Naive thymus-derived CD4-positive, alpha-beta T cell (primary cell): ENCODE data around the gene GTF2IRD1. TPM values are rescaled to one million over a fixed set of nuclear protein-coding genes. Genes with fewer than 3 reads are reported as not detected.

Experiments used
- ATAC-seq: fragments of 150-1000 bp; cut with Tn5 transposase; 2 replicates; pipeline ENCODE4 v1.10.0; 2021; ENCODE audit warnings: mild to moderate bottlenecking, moderate library complexity
- CTCF ChIA-PET: fragments of 350-600 bp; sonication (Branson Sonifier 250); formaldehyde crosslinking; loops from one replicate; lab custom pipeline; 2021; ENCODE audit warnings: antibody characterized with exemption; lab: Charles Lee
- POLR2A ChIA-PET: fragments of 350-600 bp; sonication (Branson Sonifier 250); formaldehyde crosslinking; loops from one replicate; lab custom pipeline; 2021; ENCODE audit warnings: antibody characterized with exemption, inconsistent platforms; lab: Charles Lee
- DNase-seq, 9 donors: peaks; one replicate each; pipeline versions ENCODE4 v3.0.0 to v3.0.0-alpha.2; 2020 to 2022; ENCODE audit warnings: mixed read lengths in 1 of 9
- H3K27ac ChIP-seq: one replicate; pipeline ENCODE4 v1.7.0; 2013; ENCODE audit warnings: mild to moderate bottlenecking, low read depth, low read length, moderate library complexity
- H3K27me3 ChIP-seq, 2 donors: one replicate each; pipeline ENCODE4 v1.7.0; 2013; ENCODE audit warnings: low read length in 2 of 2, mild to moderate bottlenecking in 2 of 2, moderate library complexity in 2 of 2; ENCODE audit not compliant: control insufficient read depth in 2 of 2, insufficient read depth in 2 of 2
- H3K36me3 ChIP-seq, 3 experiments: 1 replicate in 2 of 3; 2 replicates in 1 of 3; pipeline ENCODE4 v1.7.0; 2013; ENCODE audit warnings: low read length in 3 of 3, mild to moderate bottlenecking in 3 of 3, moderate library complexity in 1 of 3; ENCODE audit not compliant: insufficient read depth in 3 of 3, control insufficient read depth in 2 of 3
- H3K4me1 ChIP-seq, 2 donors: one replicate each; pipeline ENCODE4 v1.7.0; 2013; ENCODE audit warnings: low read length in 2 of 2, mild to moderate bottlenecking in 2 of 2, moderate library complexity in 1 of 2; ENCODE audit not compliant: control insufficient read depth in 2 of 2, insufficient read depth in 2 of 2
- H3K4me3 ChIP-seq: 2 replicates; pipeline ENCODE4 v1.7.0; 2013; ENCODE audit warnings: mild to moderate bottlenecking, low read length
- H3K9me3 ChIP-seq, 3 experiments: 1 replicate in 2 of 3; 2 replicates in 1 of 3; pipeline ENCODE4 v1.7.0; 2013; ENCODE audit warnings: low read length in 3 of 3; ENCODE audit not compliant: control insufficient read depth in 2 of 3
- H3K27ac Mint-ChIP-seq, 9 donors: one replicate each; pipeline ENCODE4 v1.8.0; 2020 to 2022; ENCODE audit warnings: mixed read lengths in 9 of 9, mild to moderate bottlenecking in 8 of 9, moderate library complexity in 5 of 9, inconsistent platforms in 2 of 9
- H3K27me3 Mint-ChIP-seq, 5 donors: one replicate each; pipeline ENCODE4 v1.8.0; 2021 to 2022; ENCODE audit warnings: mixed read lengths in 5 of 5, mild to moderate bottlenecking in 1 of 5
- H3K36me3 Mint-ChIP-seq, 5 donors: one replicate each; pipeline ENCODE4 v1.8.0; 2020 to 2022; ENCODE audit warnings: mixed read lengths in 5 of 5, mild to moderate bottlenecking in 3 of 5, inconsistent platforms in 1 of 5
- H3K4me1 Mint-ChIP-seq, 7 donors: one replicate each; pipeline ENCODE4 v1.8.0; 2020 to 2022; ENCODE audit warnings: mixed read lengths in 7 of 7, mild to moderate bottlenecking in 3 of 7, inconsistent platforms in 1 of 7
- H3K4me3 Mint-ChIP-seq, 10 donors: one replicate each; pipeline ENCODE4 v1.8.0; 2020 to 2022; ENCODE audit warnings: mild to moderate bottlenecking in 10 of 10, mixed read lengths in 10 of 10, moderate library complexity in 6 of 10, inconsistent platforms in 2 of 10
- H3K9me3 Mint-ChIP-seq, 11 donors: one replicate each; pipeline ENCODE4 v1.8.0; 2020 to 2022; ENCODE audit warnings: mixed read lengths in 11 of 11, mild to moderate bottlenecking in 4 of 11, inconsistent platforms in 1 of 11, moderate library complexity in 1 of 11
- intact Hi-C, 2 donors: fragments of 100-400 bp; cut with micrococcal nuclease; formaldehyde crosslinking; loops; one replicate each; pipeline ENCODE4 v1.15.1; 2023
- polyA plus RNA-seq, 2 donors: library from polyadenylated mRNA; unstranded; fragments of 300-500 nt; fragmentation: Illumina TruSeq; gene quantifications; one replicate each; pipeline ENCODE4 v1.2.3, GENCODE V29; 2021
- total RNA-seq, 6 experiments: library from RNA in 5 of 6; stranded (reverse) in 5 of 6; gene quantifications; 1 replicate in 5 of 6; 2 replicates in 1 of 6; pipeline ENCODE4 v1.2.3 and lab custom pipeline; 2021 to 2026

The GTF2IRD1 gene
- total and polyA plus RNA-seq, 7 experiments from 2014 or later: 0.07 to 5.6 (median 0.93) TPM; not detected in 1

- ChIA-PET CTCF (interaction anchor here (0.7 kb wide), 1 partner anchor 114 kb away, joined by 3 read pairs; no protein-coding TSS in a partner anchor), POLR2A (interaction anchor here (0.6 kb wide), 1 partner anchor 52 kb away, joined by 3 read pairs; no protein-coding TSS in a partner anchor)
- Mint-ChIP-seq H3K27ac (no peak overlapping the region), H3K27me3 (no peaks in the 10 kb centered on the region), H3K4me3 (no peak overlapping the region), H3K9me3 (no peaks in the 10 kb centered on the region), H3K4me1 (no peaks in the 10 kb centered on the region), H3K36me3 (no peaks in the 10 kb centered on the region)
- H3K27ac ChIP-seq: no peak overlapping the region
- H3K4me3 ChIP-seq: no peak overlapping the region
- intact Hi-C loops: no loop called here
- H3K9me3 ChIP-seq: no peaks in the 10 kb centered on the region
- ATAC-seq: no peak
- H3K36me3 ChIP-seq: no peaks in the 10 kb centered on the region
- DNase-seq: no peak
- H3K27me3 ChIP-seq: no peaks in the 10 kb centered on the region
- no peaks in the 10 kb centered on the region for H3K4me1 ChIP-seq
Observed at GRCh38 chr7:74579800-74580685, 126.3 kb downstream of the GTF2IRD1 start.

DNA sequence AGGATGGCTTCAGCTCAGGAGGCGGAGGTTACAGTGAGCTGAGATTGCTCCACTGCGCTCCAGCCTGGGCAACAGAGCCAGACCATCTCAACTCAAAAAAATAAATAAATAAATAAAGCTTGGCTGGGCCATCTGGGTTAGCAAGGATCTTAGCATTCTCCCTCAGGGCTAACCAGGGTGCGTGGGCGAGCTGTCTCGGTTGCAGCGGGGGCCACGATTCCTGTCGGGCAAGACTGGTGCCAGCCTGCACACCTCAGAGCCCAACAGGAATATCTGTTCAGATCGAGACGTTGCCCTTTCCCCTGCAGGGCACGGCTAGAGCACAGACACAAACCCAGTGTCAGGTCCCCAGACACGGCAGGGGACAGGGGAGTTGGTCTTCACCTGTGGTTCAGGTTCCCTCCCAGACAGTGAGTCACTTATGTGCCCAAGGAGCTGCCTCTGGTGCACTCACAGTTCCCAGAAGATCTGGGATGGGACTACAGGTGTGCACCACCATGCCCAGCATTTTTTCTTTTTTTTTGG, 128.3 kb downstream of the GTF2IRD1 start:
- ChIA-PET POLR2A (no interaction called here), CTCF (no interaction called here)
- no peaks in the 10 kb centered on the region for H3K4me1 ChIP-seq
- no peak overlapping the region for H3K4me3 ChIP-seq
- H3K27me3 ChIP-seq: no peaks in the 10 kb centered on the region
- H3K4me1 Mint-ChIP-seq: no peaks in the 10 kb centered on the region
- intact Hi-C loops: no loop called here
- no peaks in the 10 kb centered on the region for H3K9me3 ChIP-seq
- no peak overlapping the region for H3K27ac Mint-ChIP-seq
- no peak overlapping the region for H3K4me3 Mint-ChIP-seq
- H3K27me3 Mint-ChIP-seq: no peaks in the 10 kb centered on the region
- H3K9me3 Mint-ChIP-seq: no peaks in the 10 kb centered on the region
- DNase-seq (no peak), ATAC-seq (no peak)
- no peaks in the 10 kb centered on the region for H3K36me3 Mint-ChIP-seq
- no peaks in the 10 kb centered on the region for H3K36me3 ChIP-seq
- H3K27ac ChIP-seq: no peak overlapping the region

DNA sequence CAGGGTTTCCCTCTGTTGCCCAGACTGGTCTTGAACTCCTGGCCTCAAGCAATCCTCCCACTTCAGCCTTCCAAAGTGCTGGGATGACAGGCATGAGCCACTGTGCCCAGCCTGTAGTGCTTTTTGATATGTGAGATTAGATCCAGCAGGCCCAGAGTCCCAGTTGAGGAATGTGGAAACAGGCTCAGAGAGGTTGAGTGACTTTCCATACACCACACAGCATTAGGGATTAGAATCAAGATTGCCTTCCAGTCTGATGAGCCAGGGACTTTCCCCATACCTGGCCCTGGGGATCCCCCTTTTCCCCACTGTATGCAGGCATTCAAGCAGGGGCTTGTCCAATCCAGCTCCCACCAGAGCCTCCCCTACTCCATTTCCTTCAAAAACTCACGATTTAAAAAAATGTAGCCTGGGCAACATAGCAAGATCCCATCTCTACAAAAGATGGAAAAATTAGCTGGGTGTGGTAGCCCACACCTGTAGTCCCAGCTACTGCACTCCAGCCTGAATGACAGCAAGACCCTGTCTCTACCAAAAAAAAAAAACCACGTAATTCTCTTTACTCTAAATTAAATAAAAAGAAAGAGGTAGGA, 128.8 kb downstream of the GTF2IRD1 start:
- H3K36me3 ChIP-seq: no peaks in the 10 kb centered on the region
- no peaks in the 10 kb centered on the region for H3K4me1 ChIP-seq
- Mint-ChIP-seq H3K27me3 (no peaks in the 10 kb centered on the region), H3K27ac (no peak overlapping the region), H3K36me3 (no peaks in the 10 kb centered on the region), H3K4me1 (peaks cover 0 to 3% (median 0%) of the 10 kb centered on the region in 7 donors), H3K9me3 (no peaks in the 10 kb centered on the region), H3K4me3 (no peak overlapping the region)
- CTCF ChIA-PET: no interaction called here
- POLR2A ChIA-PET: interaction anchor here (0.7 kb wide), 1 partner anchor 32 kb away, joined by 3 read pairs; no protein-coding TSS in a partner anchor
- H3K27me3 ChIP-seq: no peaks in the 10 kb centered on the region
- no peaks in the 10 kb centered on the region for H3K9me3 ChIP-seq
- H3K4me3 ChIP-seq: no peak overlapping the region
- intact Hi-C loops: no loop called here
- no peak overlapping the region for H3K27ac ChIP-seq
- no peak for ATAC-seq
- no peak for DNase-seq

DNA sequence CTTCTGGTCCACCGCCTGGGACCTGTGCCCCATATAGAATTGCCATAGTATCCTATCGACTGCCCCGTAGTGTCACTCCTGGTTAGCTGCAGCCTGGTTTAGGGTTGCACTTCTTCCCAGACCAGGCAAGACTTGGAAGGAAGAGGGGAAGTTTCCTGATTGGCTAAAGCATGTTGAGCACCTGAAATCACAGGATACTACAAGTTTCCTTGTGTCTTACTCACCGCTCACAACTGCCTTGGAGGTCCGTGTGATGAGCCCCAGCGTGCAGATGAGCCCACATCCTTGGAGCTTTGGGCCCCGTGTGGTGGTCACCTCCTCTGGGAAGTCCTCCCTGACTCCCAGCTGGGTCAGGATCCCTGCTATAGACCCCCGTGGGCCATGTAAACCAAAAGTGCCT, 129.9 kb downstream of the GTF2IRD1 start:
- Histone ChIP-seq H3K4me3 (no peak overlapping the region), H3K27ac (no peak overlapping the region), H3K4me1 (no peaks in the 10 kb centered on the region), H3K36me3 (no peaks in the 10 kb centered on the region), H3K9me3 (no peaks in the 10 kb centered on the region), H3K27me3 (no peaks in the 10 kb centered on the region)
- intact Hi-C loops: no loop called here
- peaks cover 0 to 4% (median 0%) of the 10 kb centered on the region in 7 donors for H3K4me1 Mint-ChIP-seq
- no peak for ATAC-seq
- H3K27me3 Mint-ChIP-seq: no peaks in the 10 kb centered on the region
- no peaks in the 10 kb centered on the region for H3K36me3 Mint-ChIP-seq
- POLR2A ChIA-PET: no interaction called here
- DNase-seq: no peak
- CTCF ChIA-PET: no interaction called here
- no peak overlapping the region for H3K27ac Mint-ChIP-seq
- no peak overlapping the region for H3K4me3 Mint-ChIP-seq
- H3K9me3 Mint-ChIP-seq: no peaks in the 10 kb centered on the region

DNA sequence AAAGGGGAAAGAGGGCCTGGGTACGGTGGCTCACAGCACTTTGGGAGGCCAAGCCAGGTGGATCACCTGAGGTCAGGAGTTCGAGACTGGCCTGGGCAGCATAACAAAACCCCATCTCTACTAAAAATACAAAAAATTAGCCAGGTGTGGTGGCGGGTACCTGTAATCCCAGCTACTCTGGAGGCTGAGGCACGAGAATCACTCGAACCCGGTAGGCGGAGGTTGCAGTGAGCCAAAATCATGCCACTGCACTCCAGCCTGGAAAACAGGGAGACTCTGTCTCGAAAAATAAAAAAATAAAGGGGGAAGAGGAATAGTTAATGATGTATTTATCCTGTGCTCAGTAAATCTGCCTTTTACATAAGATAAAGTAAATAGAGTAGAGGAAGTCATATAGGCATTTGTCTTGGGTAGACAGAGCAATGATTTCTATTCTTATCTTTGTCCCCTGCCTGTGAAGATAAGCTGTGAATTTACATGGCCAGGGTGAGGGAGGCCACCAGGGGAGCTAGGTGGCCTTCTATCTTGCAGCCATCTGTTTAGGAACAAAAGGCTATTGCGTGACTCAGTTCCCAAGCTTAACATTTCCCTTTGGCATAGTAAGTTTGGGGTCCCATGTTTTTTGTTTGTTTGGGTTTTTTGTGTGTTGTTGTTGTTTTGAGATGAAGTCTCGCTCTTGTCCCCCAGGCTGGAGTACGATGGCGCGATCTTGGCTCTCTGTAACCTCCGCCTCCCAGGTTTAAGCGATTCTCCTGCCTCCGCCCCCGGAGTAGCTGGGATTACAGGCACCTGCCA, 130.7 kb downstream of the GTF2IRD1 start:
- Histone ChIP-seq H3K27me3 (no peaks in the 10 kb centered on the region), H3K4me1 (no peaks in the 10 kb centered on the region), H3K9me3 (no peaks in the 10 kb centered on the region), H3K4me3 (no peak overlapping the region), H3K36me3 (no peaks in the 10 kb centered on the region), H3K27ac (no peak overlapping the region)
- H3K4me1 Mint-ChIP-seq: peaks cover 0 to 4% (median 0%) of the 10 kb centered on the region in 7 donors
- no peak for DNase-seq
- no peaks in the 10 kb centered on the region for H3K36me3 Mint-ChIP-seq
- H3K9me3 Mint-ChIP-seq: no peaks in the 10 kb centered on the region
- CTCF ChIA-PET: no interaction called here
- POLR2A ChIA-PET: no interaction called here
- intact Hi-C loops: no loop called here
- no peak for ATAC-seq
- H3K27ac Mint-ChIP-seq: no peak overlapping the region
- no peak overlapping the region for H3K4me3 Mint-ChIP-seq
- no peaks in the 10 kb centered on the region for H3K27me3 Mint-ChIP-seq

GRCh38 chr7:74585844-74586243, 132.1 kb downstream of the GTF2IRD1 start:
- no peak overlapping the region for H3K27ac Mint-ChIP-seq
- intact Hi-C loops: no loop called here
- DNase-seq (no peak), ATAC-seq (no peak)
- Histone ChIP-seq H3K4me1 (no peaks in the 10 kb centered on the region), H3K27me3 (no peaks in the 10 kb centered on the region), H3K27ac (no peak overlapping the region), H3K36me3 (no peaks in the 10 kb centered on the region), H3K4me3 (no peak overlapping the region), H3K9me3 (no peaks in the 10 kb centered on the region)
- ChIA-PET POLR2A (interaction anchor here (0.5 kb wide), 1 partner anchor 44 kb away, joined by 3 read pairs; no protein-coding TSS in a partner anchor), CTCF (no interaction called here)
- H3K36me3 Mint-ChIP-seq: no peaks in the 10 kb centered on the region
- no peaks in the 10 kb centered on the region for H3K27me3 Mint-ChIP-seq
- H3K4me3 Mint-ChIP-seq: no peak overlapping the region
- H3K9me3 Mint-ChIP-seq: no peaks in the 10 kb centered on the region
- H3K4me1 Mint-ChIP-seq: peaks cover 0 to 4% (median 0%) of the 10 kb centered on the region in 7 donors
